ENCODE results near the gene PELI1.

DNA sequence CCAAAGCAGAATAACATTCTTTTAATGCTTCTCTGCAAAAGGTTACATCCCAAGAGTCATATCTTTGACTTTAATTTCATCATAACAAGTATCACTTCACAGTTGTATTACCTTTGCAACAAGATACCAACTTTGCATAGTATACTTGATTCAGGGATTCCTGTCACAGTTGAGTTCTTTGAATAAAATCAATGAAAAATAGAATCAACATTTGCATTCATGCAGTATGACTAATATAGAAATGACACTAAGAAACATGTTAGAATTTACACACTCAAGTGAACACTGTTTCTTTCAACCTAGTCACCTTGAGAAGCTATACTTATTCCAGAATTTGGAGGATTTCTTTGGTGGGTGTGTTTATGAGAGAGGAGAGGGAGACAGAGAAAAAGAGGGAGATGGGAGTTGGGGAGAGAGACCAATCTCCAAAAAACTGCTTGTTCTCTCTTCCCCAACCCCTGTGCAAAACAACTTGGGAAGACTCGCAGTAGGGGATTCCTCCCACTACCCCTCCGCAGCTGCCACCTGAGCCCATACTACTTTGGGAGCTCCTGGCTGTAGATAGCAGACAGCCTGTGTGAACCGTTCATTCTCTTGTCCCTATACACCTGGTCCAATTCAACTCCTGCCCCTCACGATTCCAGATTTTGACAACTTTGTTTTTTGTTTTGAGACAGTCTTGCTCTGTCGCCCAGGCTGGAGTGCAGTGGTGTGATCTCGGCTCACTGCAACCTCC lies 57.7 kb downstream of the PELI1 start:
- TF ChIP-seq, protein P1, sequence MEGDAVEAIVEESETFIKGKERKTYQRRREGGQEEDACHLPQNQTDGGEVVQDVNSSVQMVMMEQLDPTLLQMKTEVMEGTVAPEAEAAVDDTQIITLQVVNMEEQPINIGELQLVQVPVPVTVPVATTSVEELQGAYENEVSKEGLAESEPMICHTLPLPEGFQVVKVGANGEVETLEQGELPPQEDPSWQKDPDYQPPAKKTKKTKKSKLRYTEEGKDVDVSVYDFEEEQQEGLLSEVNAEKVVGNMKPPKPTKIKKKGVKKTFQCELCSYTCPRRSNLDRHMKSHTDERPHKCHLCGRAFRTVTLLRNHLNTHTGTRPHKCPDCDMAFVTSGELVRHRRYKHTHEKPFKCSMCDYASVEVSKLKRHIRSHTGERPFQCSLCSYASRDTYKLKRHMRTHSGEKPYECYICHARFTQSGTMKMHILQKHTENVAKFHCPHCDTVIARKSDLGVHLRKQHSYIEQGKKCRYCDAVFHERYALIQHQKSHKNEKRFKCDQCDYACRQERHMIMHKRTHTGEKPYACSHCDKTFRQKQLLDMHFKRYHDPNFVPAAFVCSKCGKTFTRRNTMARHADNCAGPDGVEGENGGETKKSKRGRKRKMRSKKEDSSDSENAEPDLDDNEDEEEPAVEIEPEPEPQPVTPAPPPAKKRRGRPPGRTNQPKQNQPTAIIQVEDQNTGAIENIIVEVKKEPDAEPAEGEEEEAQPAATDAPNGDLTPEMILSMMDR (IDR thresholded peaks at IDR 0.05; ENCODE audit: low read depth, low read length, poor library complexity, severe bottlenecking), result no peak
- no peak for TF ChIP-seq EZH2phosphoT487 (IDR thresholded peaks at IDR 0.05; ENCODE audit: borderline replicate concordance, low read length)

Data from DOHH2 (cell line).